Osteocyte (in vitro differentiated cells): Measurements from ENCODE around the gene HSDL1. TPM values are rescaled to one million over a fixed set of nuclear protein-coding genes. Genes with fewer than 3 reads are reported as not detected.
A peak's percentile ranks its signal among the peaks of the same experiment; 100 is the strongest.

Experiments used
- DNase-seq: peaks from one replicate; pipeline ENCODE4 v3.0.0; 2021; ENCODE audit warnings: mixed read lengths; ENCODE audit not compliant: unreplicated experiment; ENCODE audit errors: extremely low spot score
- H3K27ac Mint-ChIP-seq: one replicate; pipeline ENCODE4 v1.8.0; 2021; ENCODE audit warnings: mild to moderate bottlenecking, mixed read lengths; ENCODE audit not compliant: unreplicated experiment
- H3K27me3 Mint-ChIP-seq: one replicate; pipeline ENCODE4 v1.8.0; 2021; ENCODE audit warnings: mixed read lengths; ENCODE audit not compliant: unreplicated experiment
- H3K36me3 Mint-ChIP-seq: one replicate; pipeline ENCODE4 v1.8.0; 2021; ENCODE audit warnings: mixed read lengths; ENCODE audit not compliant: unreplicated experiment
- H3K4me1 Mint-ChIP-seq: one replicate; pipeline ENCODE4 v1.8.0; 2021; ENCODE audit warnings: mixed read lengths; ENCODE audit not compliant: unreplicated experiment
- H3K4me3 Mint-ChIP-seq: one replicate; pipeline ENCODE4 v1.8.0; 2021; ENCODE audit warnings: mild to moderate bottlenecking, moderate library complexity, mixed read lengths; ENCODE audit not compliant: unreplicated experiment
- H3K9me3 Mint-ChIP-seq: one replicate; pipeline ENCODE4 v1.8.0; 2021; ENCODE audit warnings: mixed read lengths; ENCODE audit not compliant: unreplicated experiment
- total RNA-seq: library from RNA; stranded (reverse); gene quantifications from 2 replicates; pipeline ENCODE4 v1.2.1, GENCODE V29; 2021
- TF ChIP-seq, protein P1 (sequence below): fragments of 200-600 bp; sonication (generic); IDR thresholded peaks from 2 replicates; pipeline ENCODE4 v1.5.0; 2021; ENCODE audit warnings: antibody characterized with exemption, mild to moderate bottlenecking, moderate library complexity

HSDL1 gene
- total RNA-seq, 1 donor from 2014 or later, result 18.0 TPM

GRCh38 chr16:84103678-84104077, 41.3 kb downstream of the HSDL1 start:
- Mint-ChIP-seq H3K27ac (no peak overlapping the region), H3K27me3 (no peaks in the 10 kb centered on the region), H3K36me3 (peaks cover 17% of the 10 kb centered on the region), H3K4me3 (no peak overlapping the region), H3K9me3 (no peaks in the 10 kb centered on the region), H3K4me1 (peaks cover 29% of the 10 kb centered on the region)
- peak; percentile 11 for DNase-seq
- TF ChIP-seq, protein P1, sequence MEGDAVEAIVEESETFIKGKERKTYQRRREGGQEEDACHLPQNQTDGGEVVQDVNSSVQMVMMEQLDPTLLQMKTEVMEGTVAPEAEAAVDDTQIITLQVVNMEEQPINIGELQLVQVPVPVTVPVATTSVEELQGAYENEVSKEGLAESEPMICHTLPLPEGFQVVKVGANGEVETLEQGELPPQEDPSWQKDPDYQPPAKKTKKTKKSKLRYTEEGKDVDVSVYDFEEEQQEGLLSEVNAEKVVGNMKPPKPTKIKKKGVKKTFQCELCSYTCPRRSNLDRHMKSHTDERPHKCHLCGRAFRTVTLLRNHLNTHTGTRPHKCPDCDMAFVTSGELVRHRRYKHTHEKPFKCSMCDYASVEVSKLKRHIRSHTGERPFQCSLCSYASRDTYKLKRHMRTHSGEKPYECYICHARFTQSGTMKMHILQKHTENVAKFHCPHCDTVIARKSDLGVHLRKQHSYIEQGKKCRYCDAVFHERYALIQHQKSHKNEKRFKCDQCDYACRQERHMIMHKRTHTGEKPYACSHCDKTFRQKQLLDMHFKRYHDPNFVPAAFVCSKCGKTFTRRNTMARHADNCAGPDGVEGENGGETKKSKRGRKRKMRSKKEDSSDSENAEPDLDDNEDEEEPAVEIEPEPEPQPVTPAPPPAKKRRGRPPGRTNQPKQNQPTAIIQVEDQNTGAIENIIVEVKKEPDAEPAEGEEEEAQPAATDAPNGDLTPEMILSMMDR, result no peak

DNA sequence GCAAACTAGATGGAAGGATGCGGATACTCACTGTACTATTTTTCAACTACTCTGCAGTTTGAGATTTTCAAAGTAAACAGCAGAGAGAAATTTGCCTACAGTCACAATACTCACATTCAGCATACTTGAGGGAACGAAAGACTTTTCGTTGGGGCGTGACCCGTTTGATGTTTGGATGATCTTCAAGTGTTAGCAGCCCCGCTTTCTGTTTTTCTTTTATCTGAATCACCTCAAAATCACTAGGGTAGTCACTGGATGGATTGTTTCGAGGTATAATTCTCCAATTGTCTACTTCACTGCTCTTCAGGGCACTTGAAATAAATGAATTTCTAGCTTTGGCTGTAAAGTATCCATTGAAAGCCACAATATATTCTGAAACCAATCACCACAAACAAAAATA, 46.0 kb downstream of the HSDL1 start:
- H3K27me3 Mint-ChIP-seq, result no peaks in the 10 kb centered on the region
- H3K9me3 Mint-ChIP-seq, result no peaks in the 10 kb centered on the region
- H3K4me1 Mint-ChIP-seq, result peaks cover 17% of the 10 kb centered on the region
- TF ChIP-seq, protein P1, result no peak
- H3K4me3 Mint-ChIP-seq, result no peak overlapping the region
- H3K36me3 Mint-ChIP-seq, result peaks cover 30% of the 10 kb centered on the region
- H3K27ac Mint-ChIP-seq, result no peak overlapping the region
- no peak for DNase-seq

DNA sequence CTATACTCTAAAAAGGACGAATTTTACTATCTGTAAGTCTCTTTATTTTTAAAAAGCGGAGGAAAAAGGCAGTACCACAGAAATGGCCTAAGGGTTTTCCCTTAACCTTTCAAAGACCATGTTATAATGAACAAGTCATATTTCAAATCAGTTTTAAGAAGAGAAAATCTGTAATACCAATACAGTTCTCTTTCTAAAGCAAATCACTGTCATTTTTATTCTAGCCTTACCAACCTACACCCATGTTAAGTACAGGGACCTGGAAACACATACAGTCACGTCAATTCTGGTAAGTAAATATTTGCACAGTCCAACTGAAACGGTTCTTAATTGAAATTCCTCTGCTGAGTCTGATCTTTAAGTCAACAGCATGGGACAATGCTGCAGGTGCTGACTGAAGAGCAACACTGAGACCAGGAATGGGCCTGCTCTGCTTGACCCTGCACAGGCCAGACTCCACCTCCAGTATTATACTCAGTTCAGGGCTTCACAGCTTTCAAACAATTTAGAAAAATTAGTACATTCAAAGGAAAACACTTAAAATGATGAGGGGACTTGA, 48.5 kb downstream of the HSDL1 start:
- no peak overlapping the region for H3K4me3 Mint-ChIP-seq
- TF ChIP-seq, protein P1, result no peak
- H3K27me3 Mint-ChIP-seq, result no peaks in the 10 kb centered on the region
- peaks cover 49% of the 10 kb centered on the region for H3K36me3 Mint-ChIP-seq
- DNase-seq, result peak; percentile 3
- H3K27ac Mint-ChIP-seq, result no peak overlapping the region
- peaks cover 12% of the 10 kb centered on the region for H3K4me1 Mint-ChIP-seq
- H3K9me3 Mint-ChIP-seq, result no peaks in the 10 kb centered on the region

DNA sequence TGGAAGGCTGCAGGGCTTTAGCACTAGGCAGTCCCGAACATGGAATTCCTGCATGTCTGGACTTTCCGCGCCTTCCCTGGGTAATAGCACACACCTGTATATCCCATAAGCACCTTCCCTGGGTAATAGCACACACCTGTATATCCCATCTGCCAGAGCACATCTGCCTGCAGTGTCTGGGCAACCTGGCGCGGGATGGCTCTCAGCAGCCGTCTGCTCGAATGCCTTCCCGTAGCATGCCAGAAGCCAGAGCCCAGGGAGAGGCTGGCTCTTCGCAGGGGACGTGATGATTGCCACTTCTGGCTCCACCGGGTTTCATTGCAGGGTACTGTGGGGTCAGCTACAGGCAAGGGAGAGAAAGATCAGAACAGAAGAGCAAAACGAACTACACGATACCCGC, 49.5 kb downstream of the HSDL1 start:
- Mint-ChIP-seq H3K4me3 (no peak overlapping the region), H3K4me1 (peaks cover 12% of the 10 kb centered on the region), H3K27ac (no peak overlapping the region), H3K36me3 (peaks cover 59% of the 10 kb centered on the region), H3K27me3 (no peaks in the 10 kb centered on the region), H3K9me3 (no peaks in the 10 kb centered on the region)
- TF ChIP-seq, protein P1, result no peak
- DNase-seq, result peak; percentile 71

DNA sequence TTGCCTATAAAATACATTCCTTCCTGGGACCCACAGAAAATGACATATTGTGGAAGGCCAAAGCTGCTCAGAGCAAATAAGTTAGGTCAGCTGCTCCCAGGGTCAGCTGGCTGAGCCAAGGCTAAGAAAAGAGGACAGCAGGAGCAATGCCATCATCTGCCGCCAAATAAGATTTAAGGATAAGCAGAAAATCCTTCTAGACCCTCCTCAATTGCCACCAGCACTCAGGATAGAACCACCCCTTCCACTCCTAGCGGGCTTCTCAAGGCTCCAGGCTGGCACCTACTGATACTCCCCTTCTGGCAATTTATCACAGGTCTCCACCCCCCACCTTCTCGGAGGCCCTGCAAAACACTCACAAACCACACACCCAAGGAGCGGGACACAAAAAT, 51.1 kb downstream of the HSDL1 start:
- Mint-ChIP-seq H3K36me3 (peaks cover 64% of the 10 kb centered on the region), H3K4me3 (no peak overlapping the region), H3K4me1 (no peaks in the 10 kb centered on the region), H3K27me3 (no peaks in the 10 kb centered on the region), H3K9me3 (no peaks in the 10 kb centered on the region), H3K27ac (no peak overlapping the region)
- TF ChIP-seq, protein P1, result no peak
- peak; percentile 56 for DNase-seq
